Measurements from ENCODE around the gene SSX7. TPM values are rescaled to one million over a fixed set of nuclear protein-coding genes. Genes with fewer than 3 reads are reported as not detected.

Gene SSX7, protein sequence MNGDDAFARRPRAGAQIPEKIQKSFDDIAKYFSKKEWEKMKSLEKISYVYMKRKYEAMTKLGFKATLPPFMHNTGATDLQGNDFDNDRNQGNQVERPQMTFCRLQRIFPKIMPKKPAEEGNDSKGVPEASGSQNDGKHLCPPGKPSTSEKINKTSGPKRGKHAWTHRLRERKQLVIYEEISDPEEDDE
- total RNA-seq: not detected in 2 replicates

DNA sequence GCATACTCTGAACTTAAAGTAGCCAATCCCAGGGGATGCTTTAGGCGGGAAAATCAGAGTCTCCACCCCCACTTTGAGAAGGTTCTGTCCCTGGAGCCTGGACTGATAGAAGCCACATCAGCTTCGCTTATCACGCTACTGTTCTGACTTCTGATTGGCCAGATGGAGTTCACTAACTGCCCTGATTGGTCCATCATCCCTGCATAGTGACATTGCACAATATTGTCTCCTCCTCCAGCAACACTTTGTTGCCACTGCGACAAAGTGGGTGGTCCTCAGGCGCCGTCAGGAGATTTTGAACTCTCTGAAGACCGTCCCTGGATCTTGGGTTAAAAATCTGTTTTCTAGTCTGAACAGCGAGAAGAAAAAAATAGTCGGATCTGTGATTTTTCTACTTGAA lies at the start of gene SSX7:
Gene SSX7, minus strand, starts transcription at position 101 of the 400 bp plus-strand sequence. CDS start 1,428 bp downstream, outside the sequence.

Other genes starting within 250 kb of the SSX7 start
- gene XAGE1A, start 159.1 kb downstream of the SSX7 start, total RNA-seq: not detected in 2 replicates
- not detected in 2 replicates for gene XAGE1B, start 137.8 kb downstream of the SSX7 start, total RNA-seq
- gene SSX2, start 52.3 kb upstream of the SSX7 start, total RNA-seq: not detected in 2 replicates
- gene SSX2B, start 96.4 kb upstream of the SSX7 start, total RNA-seq: not detected in 2 replicates
- not detected in 2 replicates for gene SPANXN5, start 142.5 kb upstream of the SSX7 start, total RNA-seq
- gene XAGE5, start 156.4 kb upstream of the SSX7 start, total RNA-seq: not detected in 2 replicates
- gene XAGE3, start 213.2 kb upstream of the SSX7 start, total RNA-seq: not detected in 2 replicates
- gene FAM156B, start 242.4 kb upstream of the SSX7 start, total RNA-seq: 9.2 and 12.6 TPM in 2 replicates

Measured in airway epithelial cell (primary cell).